HepG2 (cell line): ENCODE results near the gene NYNRIN. TPM values are rescaled to one million over a fixed set of nuclear protein-coding genes. Genes with fewer than 3 reads are reported as not detected.
A peak's percentile ranks its signal among the peaks of the same experiment; 100 is the strongest.

Source experiments
- ARID5B ChIP-seq: IDR thresholded peaks from 2 replicates; pipeline ENCODE4 v1.4.0; 2020; ENCODE audit warnings: mild to moderate bottlenecking, missing genetic modification reagents
- ASH2L ChIP-seq: fragments of 300-600, 200-600 bp; sonication (generic); IDR thresholded peaks from 2 replicates; pipeline ENCODE4 v1.7.0; 2017; ENCODE audit warnings: low read depth, mild to moderate bottlenecking, moderate library complexity, mixed read lengths, low read length; ENCODE audit not compliant: insufficient read length
- FOXC1 ChIP-seq: sonication (generic); formaldehyde crosslinking; IDR thresholded peaks from 2 replicates; pipeline ENCODE4 v1.8.0; 2022; ENCODE audit warnings: mild to moderate bottlenecking, missing genetic modification reagents, borderline replicate concordance
- FOXP1 ChIP-seq, 2 experiments: fragments of 450-650 bp in 1 of 2; IDR thresholded peaks; 2 replicates each; pipeline ENCODE4 v1.6.1; 2017 to 2018; ENCODE audit warnings: antibody characterized with exemption in 1 of 2
- JARID2 ChIP-seq: sonication (generic); formaldehyde crosslinking; IDR thresholded peaks from 2 replicates; pipeline ENCODE4 v1.8.1; 2023; ENCODE audit warnings: missing genetic modification reagents, inconsistent platforms; ENCODE audit not compliant: insufficient replicate concordance
- KDM6A ChIP-seq: IDR thresholded peaks from 2 replicates; pipeline ENCODE4 v1.6.1; 2016; ENCODE audit warnings: low read depth
- MXD3 ChIP-seq: IDR thresholded peaks from 2 replicates; pipeline ENCODE4 v1.6.1; 2016; ENCODE audit warnings: mild to moderate bottlenecking, missing biosample characterization, missing genetic modification reagents
- PHF20 ChIP-seq: sonication (generic); formaldehyde crosslinking; IDR thresholded peaks from 2 replicates; pipeline ENCODE4 v1.5.0; 2020; ENCODE audit warnings: mild to moderate bottlenecking, missing genetic modification reagents
- POLR2AphosphoS5 ChIP-seq: IDR thresholded peaks from 2 replicates; pipeline ENCODE4 v1.6.1; 2012; ENCODE audit warnings: low read depth, low read length
- SMAD3 ChIP-seq: sonication (generic); formaldehyde crosslinking; IDR thresholded peaks from 2 replicates; pipeline ENCODE4 v1.4.0; 2020; ENCODE audit warnings: missing genetic modification reagents
- SNAPC2 ChIP-seq: sonication (generic); formaldehyde crosslinking; IDR thresholded peaks from 2 replicates; pipeline ENCODE4 v1.8.1; 2022; ENCODE audit warnings: mild to moderate bottlenecking, missing genetic modification reagents
- THAP8 ChIP-seq: sonication (generic); formaldehyde crosslinking; IDR thresholded peaks from 2 replicates; pipeline ENCODE4 v1.5.1; 2020; ENCODE audit warnings: missing genetic modification reagents, mild to moderate bottlenecking, borderline replicate concordance
- TRIM24 ChIP-seq: sonication (generic); formaldehyde crosslinking; IDR thresholded peaks from 2 replicates; pipeline ENCODE4 v1.8.0; 2022; ENCODE audit warnings: mild to moderate bottlenecking, missing genetic modification reagents
- ZNF251 ChIP-seq: sonication (generic); formaldehyde crosslinking; IDR thresholded peaks from 2 replicates; pipeline ENCODE4 v1.9.0; 2021; ENCODE audit warnings: mild to moderate bottlenecking, missing genetic modification reagents
- ZNF256 ChIP-seq: sonication (generic); formaldehyde crosslinking; conservative IDR thresholded peaks from 2 replicates; pipeline ENCODE4 v1.4.0; 2020; ENCODE audit warnings: missing genetic modification reagents
- ZNF281 ChIP-seq: sonication (generic); formaldehyde crosslinking; IDR thresholded peaks from 2 replicates; pipeline ENCODE4 v1.4.0; 2020; ENCODE audit warnings: missing genetic modification reagents, borderline replicate concordance
- ZNF468 ChIP-seq: sonication (generic); formaldehyde crosslinking; IDR thresholded peaks from 2 replicates; pipeline ENCODE4 v1.8.0; 2022; ENCODE audit warnings: mild to moderate bottlenecking, moderate library complexity, missing genetic modification reagents
- polyA plus RNA-seq, 8 experiments: library from polyadenylated mRNA; depleted of rRNA in 3 of 8; stranded (reverse) in 7 of 8; unstranded in 1 of 8; fragments of >200 nt; fragmentation: Illumina TruSeq in 4 of 8; extraction: Trizol in 4 of 8; gene quantifications; 2 replicates each; pipeline versions ENCODE4 v1.2.1 to v1.2.3, GENCODE V29; 2011 to 2016; ENCODE audit warnings: low read depth in 4 of 8, missing spikeins in 1 of 8, mixed read lengths in 1 of 8; ENCODE audit not compliant: insufficient read depth in 1 of 8
- total RNA-seq, 5 experiments: library from RNA; depleted of rRNA; stranded (reverse); fragments of >200 nt; fragmentation: Illumina TruSeq; extraction: Trizol; gene quantifications; 2 replicates each; pipeline ENCODE4 v1.2.3, GENCODE V29; 2016; ENCODE audit warnings: low read depth in 1 of 5
- TF ChIP-seq, protein P1 (sequence below): sonication (generic); formaldehyde crosslinking; IDR thresholded peaks from 2 replicates; pipeline ENCODE4 v1.4.0; 2020; ENCODE audit warnings: missing genetic modification reagents

The NYNRIN gene
- total and polyA plus RNA-seq, 2 of the 13 experiments (the other 11 are each of a cell fraction or from before 2014, with no cell fraction given) = 0.63 to 1.1 TPM

DNA sequence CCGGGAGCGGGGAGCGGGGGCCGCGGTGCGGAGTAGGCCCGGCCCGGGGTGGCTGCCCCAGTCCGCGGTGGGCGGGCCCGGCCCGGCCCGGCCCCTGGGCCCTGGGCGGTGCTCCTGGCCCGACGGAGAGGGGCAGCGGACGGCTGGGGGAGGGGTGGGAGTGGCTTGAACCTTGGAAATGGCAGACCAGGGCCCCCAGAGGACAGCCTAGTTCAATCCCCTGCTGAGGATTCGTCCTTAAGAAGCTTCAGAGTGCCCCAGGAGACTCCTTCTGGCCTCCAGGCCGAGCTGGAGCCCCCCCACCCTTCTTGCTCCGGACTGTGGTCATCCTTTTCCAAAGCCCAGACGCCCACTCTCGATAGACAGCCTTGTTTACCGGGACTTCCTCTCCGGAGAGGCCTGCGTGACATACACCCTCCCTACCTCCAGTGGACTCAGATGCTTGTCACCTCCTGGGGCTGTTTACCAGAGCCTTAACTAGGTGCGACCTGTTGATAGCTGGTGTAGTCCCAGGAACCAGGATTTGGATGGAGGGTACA lies 31.4 kb downstream of the NYNRIN start (continued):
- TF ChIP-seq MXD3 (no peak), JARID2 (CRISPR knock-in tag) (peak; percentile 30), THAP8 (no peak), KDM6A (CRISPR knock-in tag) (0 out of 2 replicates have a peak, but pooled peaks have one; percentile 32), FOXP1 (IDR thresholded peaks at IDR 0.05) (no peak), FOXP1 (CRISPR knock-in tag; IDR thresholded peaks at IDR 0.05) (peak; percentile 77), ASH2L (peak; percentile 70), SMAD3 (CRISPR knock-in tag) (no peak), ZNF281 (peak; percentile 89), ARID5B (no peak; the same call in 1 of the 2 replicates), POLR2AphosphoS5 (peak; percentile 22; the same call in 1 of the 2 replicates), ZNF468 (CRISPR knock-in tag) (no peak), ZNF256 (CRISPR knock-in tag) (no peak), SNAPC2 (CRISPR knock-in tag) (0 out of 2 replicates have a peak, but pooled peaks have one; percentile 34), ZNF251 (CRISPR knock-in tag) (peak; percentile 13; the same call in 1 of the 2 replicates), PHF20 (CRISPR knock-in tag) (no peak), TRIM24 (CRISPR knock-in tag) (no peak), FOXC1 (CRISPR knock-in tag) (peak; percentile 66)
- TF ChIP-seq, protein P1, sequence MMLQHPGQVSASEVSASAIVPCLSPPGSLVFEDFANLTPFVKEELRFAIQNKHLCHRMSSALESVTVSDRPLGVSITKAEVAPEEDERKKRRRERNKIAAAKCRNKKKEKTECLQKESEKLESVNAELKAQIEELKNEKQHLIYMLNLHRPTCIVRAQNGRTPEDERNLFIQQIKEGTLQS (CRISPR knock-in tag) = no peak
